Measurements from ENCODE around the gene ACSS1. TPM values are rescaled to one million over a fixed set of nuclear protein-coding genes. Genes with fewer than 3 reads are reported as not detected.

ACSS1 gene
- total RNA-seq, 1 experiment from 2014 or later: 2.3 TPM

- no peak overlapping the region for H3K27ac ChIP-seq (ENCODE audit: low read length)
- ChIA-PET POLR2A (ENCODE audit: unreplicated experiment) (no interaction called here), CTCF (no interaction called here)
- H3K4me2 ChIP-seq (ENCODE audit: low read length): peak overlapping the region; percentile 64
- no peaks in the 10 kb centered on the region for H3K79me2 ChIP-seq (ENCODE audit: low read length)
- H2AFZ ChIP-seq (ENCODE audit: low read length): no peak overlapping the region
- no peaks in the 10 kb centered on the region for H3K9me3 ChIP-seq (ENCODE audit: low read length)
- H3K4me1 ChIP-seq (ENCODE audit: insufficient read depth, low read length): peaks cover 14% of the 10 kb centered on the region
- H3K9me2 ChIP-seq (replicated peaks; ENCODE audit: low read length): no peaks in the 10 kb centered on the region
- intact Hi-C loops (cut with micrococcal nuclease): no loop called here
- no TSS peak for BruUV-seq (replicated peaks)
- no peaks in the 10 kb centered on the region for H3F3A ChIP-seq (ENCODE audit: low read length, unreplicated experiment)
- H3K27me3 ChIP-seq (ENCODE audit: low read length): no peaks in the 10 kb centered on the region
- TF ChIP-seq EZH2phosphoT487 (IDR thresholded peaks at IDR 0.05; ENCODE audit: borderline replicate concordance, low read length) (no peak), EZH2 (IDR thresholded peaks at IDR 0.05; ENCODE audit: low read length, unreplicated experiment) (no peak), CTCF (conservative IDR thresholded peaks at IDR 0.05; ENCODE audit: low read depth, low read length) (no peak)
- no peaks in the 10 kb centered on the region for H3K36me3 ChIP-seq (ENCODE audit: low read depth, low read length)
- no peaks in the 10 kb centered on the region for H4K20me1 ChIP-seq (ENCODE audit: low read length)
- peak; percentile 45 for DNase-seq
- H3K9ac ChIP-seq (ENCODE audit: low read length): no peak overlapping the region
- no peak overlapping the region for H3K4me3 ChIP-seq (ENCODE audit: low read length)
- ATAC-seq: peak; percentile 39
Measured at GRCh38 chr20:25040438-25040831, 17.5 kb downstream of the ACSS1 start.

GRCh38 chr20:25039697-25040437 lies 18.1 kb downstream of the ACSS1 start:
- POLR2A ChIA-PET (ENCODE audit: unreplicated experiment): interaction anchor here (0.6 kb wide), 1 partner anchor 169 kb away, joined by 4 read pairs; no protein-coding TSS in a partner anchor
- peak; percentile 77 for ATAC-seq
- peak; percentile 79 for DNase-seq

More at GRCh38 chr20:25039697-25040437, 18.1 kb downstream of the ACSS1 start:
- no peak overlapping the region for H3K27ac ChIP-seq (ENCODE audit: low read length)
- no peak overlapping the region for H3K4me3 ChIP-seq (ENCODE audit: low read length)
- BruUV-seq (replicated peaks): no TSS peak
- CTCF ChIA-PET: no interaction called here
- intact Hi-C loops (cut with micrococcal nuclease): no loop called here
- peak overlapping the region; percentile 64 for H3K4me2 ChIP-seq (ENCODE audit: low read length)
- H3K36me3 ChIP-seq (ENCODE audit: low read depth, low read length): no peaks in the 10 kb centered on the region
- H3F3A ChIP-seq (ENCODE audit: low read length, unreplicated experiment): no peaks in the 10 kb centered on the region
- no peak overlapping the region for H3K9ac ChIP-seq (ENCODE audit: low read length)
- no peaks in the 10 kb centered on the region for H3K9me2 ChIP-seq (replicated peaks; ENCODE audit: low read length)
- no peaks in the 10 kb centered on the region for H3K9me3 ChIP-seq (ENCODE audit: low read length)
- no peak for TF ChIP-seq CTCF (conservative IDR thresholded peaks at IDR 0.05; ENCODE audit: low read depth, low read length)
- no peak for TF ChIP-seq EZH2 (IDR thresholded peaks at IDR 0.05; ENCODE audit: low read length, unreplicated experiment)
- no peak for TF ChIP-seq EZH2phosphoT487 (IDR thresholded peaks at IDR 0.05; ENCODE audit: borderline replicate concordance, low read length)
- H2AFZ ChIP-seq (ENCODE audit: low read length): no peak overlapping the region
- no peaks in the 10 kb centered on the region for H3K27me3 ChIP-seq (ENCODE audit: low read length)
- H4K20me1 ChIP-seq (ENCODE audit: low read length): no peaks in the 10 kb centered on the region
- H3K79me2 ChIP-seq (ENCODE audit: low read length): no peaks in the 10 kb centered on the region
- peaks cover 14% of the 10 kb centered on the region for H3K4me1 ChIP-seq (ENCODE audit: insufficient read depth, low read length)
